Smooth muscle cell (in vitro differentiated cells): Measurements from ENCODE around the gene CCDC201. TPM values are rescaled to one million over a fixed set of nuclear protein-coding genes. Genes with fewer than 3 reads are reported as not detected.

Experiments
- DNase-seq: peaks from one replicate; lab custom pipeline; 2025; ENCODE audit not compliant: unreplicated experiment; lab: John Stamatoyannopoulos, UW
- H2AFZ ChIP-seq: fragments of 200-600 bp; sonication (generic); 2 replicates; pipeline ENCODE4 v1.6.0; 2016; ENCODE audit warnings: antibody characterized with exemption, low read depth, mild to moderate bottlenecking
- H3F3A ChIP-seq: fragments of 200-600 bp; sonication (generic); 2 replicates; pipeline ENCODE4 v1.6.0; 2017; ENCODE audit warnings: antibody characterized with exemption, low read depth
- H3K27ac ChIP-seq: fragments of 200-600 bp; sonication (generic); 2 replicates; pipeline ENCODE4 v1.5.1; 2016; ENCODE audit warnings: low read depth, mild to moderate bottlenecking
- H3K27me3 ChIP-seq: fragments of 200-600 bp; sonication (generic); 2 replicates; pipeline ENCODE4 v1.6.1; 2016; ENCODE audit warnings: low read depth, mild to moderate bottlenecking
- H3K36me3 ChIP-seq: fragments of 200-600 bp; sonication (generic); 2 replicates; pipeline ENCODE4 v1.5.1; 2016; ENCODE audit warnings: low read depth
- H3K4me1 ChIP-seq: fragments of 200-600 bp; sonication (generic); 2 replicates; pipeline ENCODE4 v1.5.1; 2016; ENCODE audit warnings: low read depth
- H3K4me2 ChIP-seq: fragments of 200-600 bp; sonication (generic); 2 replicates; pipeline ENCODE4 v1.6.0; 2016; ENCODE audit warnings: mild to moderate bottlenecking
- H3K4me3 ChIP-seq: fragments of 200-600 bp; sonication (generic); 2 replicates; pipeline ENCODE4 v1.5.1; 2016; ENCODE audit warnings: mild to moderate bottlenecking
- H3K79me2 ChIP-seq: fragments of 200-600 bp; sonication (generic); 2 replicates; pipeline ENCODE4 v1.6.0; 2016; ENCODE audit warnings: low read depth, mild to moderate bottlenecking
- H3K9ac ChIP-seq: fragments of 200-600 bp; sonication (generic); 2 replicates; pipeline ENCODE4 v1.6.0; 2016; ENCODE audit warnings: low read depth
- H3K9me3 ChIP-seq: fragments of 200-600 bp; sonication (generic); replicated peaks from 2 replicates; pipeline ENCODE4 v1.5.1; 2016; ENCODE audit warnings: low read depth
- H4K20me1 ChIP-seq: fragments of 200-600 bp; sonication (generic); 2 replicates; pipeline ENCODE4 v1.6.0; 2016; ENCODE audit warnings: low read depth
- WGBS: methylation state at CpG from one replicate; pipeline ENCODE4 v1.1.7; 2016; ENCODE audit warnings: low lambda C conversion rate; 5-methylcytosine and 5-hydroxymethylcytosine counted together
- polyA plus RNA-seq: library from polyadenylated mRNA; unstranded; fragments of >200 nt; fragmentation: Nextera tagmentation; extraction: Ambion mirVana; gene quantifications from 2 replicates; pipeline ENCODE4 v1.2.1, GENCODE V29; 2016
- total RNA-seq: library from RNA; depleted of rRNA; stranded (reverse); fragments of >200 nt; gene quantifications from 2 replicates; pipeline ENCODE4 v1.2.3, GENCODE V29; 2014
- TF ChIP-seq, protein P1 (sequence below): fragments of 200-600 bp; sonication (generic); IDR thresholded peaks from 2 replicates; pipeline ENCODE4 v1.5.1; 2017; ENCODE audit warnings: borderline replicate concordance, mild to moderate bottlenecking, antibody characterized with exemption; ENCODE audit not compliant: insufficient read depth, poor library complexity, severe bottlenecking

The CCDC201 gene
- total and polyA plus RNA-seq, 2 experiments from 2014 or later, result not detected

DNA sequence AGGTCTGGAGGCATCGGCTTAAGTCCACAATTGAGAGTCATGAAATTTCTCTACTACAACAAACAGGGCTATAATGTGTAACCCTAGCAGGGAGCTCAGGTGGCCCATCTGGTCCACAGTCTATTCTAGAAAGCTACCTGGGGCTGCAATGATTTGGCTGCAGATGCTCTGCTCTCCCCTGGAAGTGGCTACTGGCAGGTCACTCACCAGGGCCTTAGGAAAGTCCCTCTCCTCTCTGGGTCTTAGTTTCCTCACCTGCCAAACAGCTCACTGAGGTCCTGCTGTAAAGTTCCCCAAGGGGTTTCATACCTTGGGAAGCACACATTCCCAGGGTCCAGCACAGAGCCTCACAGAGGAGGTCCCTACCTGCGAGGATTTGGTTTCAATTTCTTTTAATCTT, 45.7 kb upstream of the CCDC201 start:
- H3K4me1 ChIP-seq, result peaks cover 16% of the 10 kb centered on the region
- H3K79me2 ChIP-seq, result peaks cover 25% of the 10 kb centered on the region
- H3K9ac ChIP-seq, result peak overlapping the region; percentile 35
- peak overlapping the region; percentile 17 for H3K27ac ChIP-seq
- H3K36me3 ChIP-seq, result peaks cover 4% of the 10 kb centered on the region
- H3K4me3 ChIP-seq, result peak overlapping the region; percentile 70
- DNase-seq, result no peak
- WGBS, result 66% methylated on average over 2 of the region's 2 CpGs
- H3K4me2 ChIP-seq, result peak overlapping the region; percentile 95
- TF ChIP-seq, protein P1, sequence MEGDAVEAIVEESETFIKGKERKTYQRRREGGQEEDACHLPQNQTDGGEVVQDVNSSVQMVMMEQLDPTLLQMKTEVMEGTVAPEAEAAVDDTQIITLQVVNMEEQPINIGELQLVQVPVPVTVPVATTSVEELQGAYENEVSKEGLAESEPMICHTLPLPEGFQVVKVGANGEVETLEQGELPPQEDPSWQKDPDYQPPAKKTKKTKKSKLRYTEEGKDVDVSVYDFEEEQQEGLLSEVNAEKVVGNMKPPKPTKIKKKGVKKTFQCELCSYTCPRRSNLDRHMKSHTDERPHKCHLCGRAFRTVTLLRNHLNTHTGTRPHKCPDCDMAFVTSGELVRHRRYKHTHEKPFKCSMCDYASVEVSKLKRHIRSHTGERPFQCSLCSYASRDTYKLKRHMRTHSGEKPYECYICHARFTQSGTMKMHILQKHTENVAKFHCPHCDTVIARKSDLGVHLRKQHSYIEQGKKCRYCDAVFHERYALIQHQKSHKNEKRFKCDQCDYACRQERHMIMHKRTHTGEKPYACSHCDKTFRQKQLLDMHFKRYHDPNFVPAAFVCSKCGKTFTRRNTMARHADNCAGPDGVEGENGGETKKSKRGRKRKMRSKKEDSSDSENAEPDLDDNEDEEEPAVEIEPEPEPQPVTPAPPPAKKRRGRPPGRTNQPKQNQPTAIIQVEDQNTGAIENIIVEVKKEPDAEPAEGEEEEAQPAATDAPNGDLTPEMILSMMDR, result no peak
- H4K20me1 ChIP-seq, result peaks cover 71% of the 10 kb centered on the region
- H3K27me3 ChIP-seq, result no peaks in the 10 kb centered on the region
- no peak overlapping the region for H2AFZ ChIP-seq
- no peaks in the 10 kb centered on the region for H3K9me3 ChIP-seq
- peaks cover 74% of the 10 kb centered on the region for H3F3A ChIP-seq

GRCh38 chr7:45917658-45918057, 44.8 kb upstream of the CCDC201 start:
- H3F3A ChIP-seq, result peaks cover 79% of the 10 kb centered on the region
- WGBS, result 6% methylated on average over 15 of the region's 15 CpGs
- H3K36me3 ChIP-seq, result peaks cover 7% of the 10 kb centered on the region
- peaks cover 80% of the 10 kb centered on the region for H4K20me1 ChIP-seq
- peaks cover 25% of the 10 kb centered on the region for H3K79me2 ChIP-seq
- no peak overlapping the region for H2AFZ ChIP-seq
- peak overlapping the region; percentile 2 for H3K27ac ChIP-seq
- no peak overlapping the region for H3K9ac ChIP-seq
- H3K4me2 ChIP-seq, result peak overlapping the region; percentile 95
- peak; percentile 62 for DNase-seq
- peak overlapping the region; percentile 70 for H3K4me3 ChIP-seq
- TF ChIP-seq, protein P1, result peak; percentile 90
- no peaks in the 10 kb centered on the region for H3K9me3 ChIP-seq
- H3K27me3 ChIP-seq, result no peaks in the 10 kb centered on the region
- peaks cover 9% of the 10 kb centered on the region for H3K4me1 ChIP-seq

GRCh38 chr7:45917064-45917463, 44.2 kb upstream of the CCDC201 start:
- Histone ChIP-seq H3K4me3 (peak overlapping the region; percentile 70), H3K9me3 (no peaks in the 10 kb centered on the region), H2AFZ (no peak overlapping the region), H4K20me1 (peaks cover 85% of the 10 kb centered on the region), H3K36me3 (peaks cover 7% of the 10 kb centered on the region), H3K4me1 (peaks cover 4% of the 10 kb centered on the region), H3F3A (peaks cover 79% of the 10 kb centered on the region), H3K4me2 (peak overlapping the region; percentile 95), H3K27me3 (no peaks in the 10 kb centered on the region), H3K27ac (peak overlapping the region; percentile 27), H3K9ac (no peak overlapping the region), H3K79me2 (peaks cover 25% of the 10 kb centered on the region)
- TF ChIP-seq, protein P1, result no peak
- no peak for DNase-seq
- WGBS, result 66% methylated on average over 14 of the region's 14 CpGs

GRCh38 chr7:45915606-45916005, 42.7 kb upstream of the CCDC201 start:
- no peak for DNase-seq

More at GRCh38 chr7:45915606-45916005, 42.7 kb upstream of the CCDC201 start:
- TF ChIP-seq, protein P1, result no peak
- WGBS, result 68% methylated on average over 3 of the region's 3 CpGs
- H3K36me3 ChIP-seq, result peaks cover 7% of the 10 kb centered on the region
- no peaks in the 10 kb centered on the region for H3K9me3 ChIP-seq
- no peaks in the 10 kb centered on the region for H3K27me3 ChIP-seq
- H3F3A ChIP-seq, result peaks cover 90% of the 10 kb centered on the region
- H3K27ac ChIP-seq, result peak overlapping the region; percentile 27
- H4K20me1 ChIP-seq, result peaks cover 84% of the 10 kb centered on the region
- H3K4me3 ChIP-seq, result no peak overlapping the region
- H3K4me1 ChIP-seq, result no peaks in the 10 kb centered on the region
- H3K9ac ChIP-seq, result no peak overlapping the region
- no peak overlapping the region for H3K4me2 ChIP-seq
- H3K79me2 ChIP-seq, result peaks cover 23% of the 10 kb centered on the region
- H2AFZ ChIP-seq, result no peak overlapping the region
